HFFc6 (cell line): ENCODE results near the gene EPHA2. TPM values are rescaled to one million over a fixed set of nuclear protein-coding genes. Genes with fewer than 3 reads are reported as not detected.

ENCODE experiments used
- DNase-seq: peaks from one replicate; pipeline ENCODE4 v3.0.0-alpha.2; 2018
- H3K27ac Mint-ChIP-seq: 2 replicates; pipeline ENCODE4 v1.8.0; 2020; ENCODE audit warnings: mild to moderate bottlenecking, mixed read lengths
- H3K27me3 Mint-ChIP-seq: 2 replicates; pipeline ENCODE4 v1.8.0; 2021; ENCODE audit warnings: mild to moderate bottlenecking, moderate library complexity, mixed read lengths; ENCODE audit not compliant: insufficient read depth
- H3K36me3 Mint-ChIP-seq: 2 replicates; pipeline ENCODE4 v1.8.0; 2021; ENCODE audit warnings: low read depth, mixed read lengths
- H3K4me1 Mint-ChIP-seq: 2 replicates; pipeline ENCODE4 v1.8.0; 2020; ENCODE audit warnings: low read depth, mixed read lengths
- H3K4me3 Mint-ChIP-seq: 2 replicates; pipeline ENCODE4 v1.8.0; 2020; ENCODE audit warnings: mild to moderate bottlenecking, moderate library complexity, mixed read lengths
- H3K9me3 Mint-ChIP-seq: 2 replicates; pipeline ENCODE4 v1.8.0; 2020; ENCODE audit warnings: mild to moderate bottlenecking, mixed read lengths
- CTCF ChIP-seq: fragments of 200-600 bp; sonication (generic); IDR thresholded peaks from 2 replicates; pipeline ENCODE4 v1.5.0; 2021; ENCODE audit warnings: antibody characterized with exemption, mild to moderate bottlenecking
- total RNA-seq, 6 experiments: library from RNA; stranded (reverse); fragmentation: NEBNext Ultra II Directional; extraction: Animal tissue kit (Norgen Biotek cat#: 25700); gene quantifications; 2 replicates in 1 of 6; 3 replicates in 5 of 6; pipeline ENCODE4 v1.2.3, GENCODE V29; 2021

EPHA2 gene
- total RNA-seq, 6 experiments from 2014 or later: 77.3 to 106 (median 81.2) TPM

GRCh38 chr1:16076865-16077238, 79.0 kb downstream of the EPHA2 start:
- peak; percentile 62 for DNase-seq
- Mint-ChIP-seq H3K4me1 (peaks cover 47% of the 10 kb centered on the region), H3K9me3 (no peaks in the 10 kb centered on the region), H3K36me3 (no peaks in the 10 kb centered on the region), H3K4me3 (peak overlapping the region; percentile 63), H3K27ac (peak overlapping the region; percentile 93), H3K27me3 (peaks cover 10% of the 10 kb centered on the region; the same call in 1 of the 2 replicates)
- no peak for TF ChIP-seq CTCF

- H3K36me3 Mint-ChIP-seq: no peaks in the 10 kb centered on the region
- no peak for TF ChIP-seq CTCF
- H3K9me3 Mint-ChIP-seq: no peaks in the 10 kb centered on the region
- peaks cover 47% of the 10 kb centered on the region for H3K4me1 Mint-ChIP-seq
- H3K27ac Mint-ChIP-seq: peak overlapping the region; percentile 93
- H3K27me3 Mint-ChIP-seq: peaks cover 10% of the 10 kb centered on the region; the same call in 1 of the 2 replicates
- peak overlapping the region; percentile 68 for H3K4me3 Mint-ChIP-seq
- DNase-seq: peak; percentile 95
Measured at GRCh38 chr1:16076031-16076864, 79.6 kb downstream of the EPHA2 start.

DNA sequence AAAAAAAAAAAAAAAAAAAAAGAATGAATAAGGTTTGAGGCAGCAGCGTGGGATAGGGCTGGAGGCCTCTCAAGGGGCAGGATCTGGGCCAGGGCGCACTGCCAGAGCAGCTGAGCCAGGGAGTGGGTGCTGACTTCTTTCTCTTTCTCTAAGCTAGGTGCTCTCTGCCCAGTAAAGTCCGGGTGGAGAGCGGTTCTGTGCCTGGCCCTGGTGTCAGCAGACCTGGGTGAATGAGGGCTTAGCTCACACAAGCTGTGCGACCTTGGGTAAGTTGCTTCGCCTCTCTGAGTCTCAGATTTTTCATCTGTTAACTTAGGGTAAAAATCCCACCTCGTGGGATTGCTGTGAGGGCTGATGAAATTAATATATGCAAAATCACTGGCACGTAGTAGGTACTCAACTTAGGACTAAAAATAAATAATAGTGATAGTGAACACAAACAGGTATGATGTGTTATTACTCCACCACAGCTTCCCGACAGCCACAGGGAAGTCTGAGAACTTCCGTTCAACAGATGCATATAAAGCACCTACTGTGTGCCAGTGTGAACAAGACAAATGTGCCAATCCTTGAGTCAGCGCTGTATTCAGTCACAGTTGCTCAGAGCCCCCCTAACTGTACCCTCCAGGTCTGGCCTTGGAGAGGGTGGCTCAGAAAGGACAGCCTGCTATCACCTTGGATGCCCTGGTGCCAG, 80.4 kb downstream of the EPHA2 start:
- peak overlapping the region; percentile 68 for H3K4me3 Mint-ChIP-seq
- no peaks in the 10 kb centered on the region for H3K9me3 Mint-ChIP-seq
- DNase-seq: peak; percentile 51
- peaks cover 47% of the 10 kb centered on the region for H3K4me1 Mint-ChIP-seq
- TF ChIP-seq CTCF: no peak
- H3K27ac Mint-ChIP-seq: peak overlapping the region; percentile 93
- peaks cover 10% of the 10 kb centered on the region; the same call in 1 of the 2 replicates for H3K27me3 Mint-ChIP-seq
- H3K36me3 Mint-ChIP-seq: no peaks in the 10 kb centered on the region

Other genes starting within 250 kb of the EPHA2 start
- gene ZBTB17, start 180.0 kb downstream of the EPHA2 start, total RNA-seq: 10 to 100 TPM; 22.5 to 25.4 (median 24.1) TPM
- gene SRARP, start 151.8 kb downstream of the EPHA2 start, total RNA-seq: not detected
- gene HSPB7, start 138.0 kb downstream of the EPHA2 start, total RNA-seq: 10 to 100 TPM; 15.5 to 40.6 (median 33.0) TPM
- not detected for gene CLCNKA, start 134.0 kb downstream of the EPHA2 start, total RNA-seq
- under 1 TPM in 2 of 6 experiments, not detected in 4; 0.10 to 0.14 TPM for gene CLCNKB, start 112.3 kb downstream of the EPHA2 start, total RNA-seq
- 1 to 10 TPM in 1 of 6 experiments, under 1 TPM in 5; 0.26 to 1.3 (median 0.74) TPM for gene FAM131C, start 82.4 kb downstream of the EPHA2 start, total RNA-seq
- 1 to 10 TPM; 5.5 to 9.0 (median 7.2) TPM for gene ARHGEF19, start 56.6 kb upstream of the EPHA2 start, total RNA-seq
- gene CPLANE2, start 81.1 kb upstream of the EPHA2 start, total RNA-seq: 10 to 100 TPM in 1 of 6 experiments, 1 to 10 TPM in 5; 6.5 to 11.8 (median 7.5) TPM
- 10 to 100 TPM; 11.5 to 15.2 (median 13.4) TPM for gene FBXO42, start 196.4 kb upstream of the EPHA2 start, total RNA-seq
- gene SZRD1, start 211.2 kb upstream of the EPHA2 start, total RNA-seq: 100 to 1,000 TPM; 210 to 246 (median 229) TPM